Fibroblast of mammary gland (primary cell): ENCODE measurements around the gene CPED1.
"Not testable (repeated sequence)": the region's sequence is repeated elsewhere in the genome, so short reads cannot be mapped to it uniquely, and the experiment has no call there.

Experiments used
- DNase-seq: peaks from one replicate; pipeline ENCODE4 v3.0.0-alpha.2; 2010; ENCODE audit warnings: low read depth
- H3K4me3 ChIP-seq: 2 replicates; pipeline ENCODE4 v1.5.1; 2011; ENCODE audit warnings: low read depth, mild to moderate bottlenecking, low read length, moderate library complexity; ENCODE audit not compliant: control insufficient read depth
- TF ChIP-seq, protein P1 (sequence below): conservative IDR thresholded peaks from 2 replicates; pipeline ENCODE4 v1.5.1; 2011; ENCODE audit warnings: low read depth, low read length, inconsistent platforms; ENCODE audit not compliant: control insufficient read depth, insufficient read depth

CPED1 gene

DNA sequence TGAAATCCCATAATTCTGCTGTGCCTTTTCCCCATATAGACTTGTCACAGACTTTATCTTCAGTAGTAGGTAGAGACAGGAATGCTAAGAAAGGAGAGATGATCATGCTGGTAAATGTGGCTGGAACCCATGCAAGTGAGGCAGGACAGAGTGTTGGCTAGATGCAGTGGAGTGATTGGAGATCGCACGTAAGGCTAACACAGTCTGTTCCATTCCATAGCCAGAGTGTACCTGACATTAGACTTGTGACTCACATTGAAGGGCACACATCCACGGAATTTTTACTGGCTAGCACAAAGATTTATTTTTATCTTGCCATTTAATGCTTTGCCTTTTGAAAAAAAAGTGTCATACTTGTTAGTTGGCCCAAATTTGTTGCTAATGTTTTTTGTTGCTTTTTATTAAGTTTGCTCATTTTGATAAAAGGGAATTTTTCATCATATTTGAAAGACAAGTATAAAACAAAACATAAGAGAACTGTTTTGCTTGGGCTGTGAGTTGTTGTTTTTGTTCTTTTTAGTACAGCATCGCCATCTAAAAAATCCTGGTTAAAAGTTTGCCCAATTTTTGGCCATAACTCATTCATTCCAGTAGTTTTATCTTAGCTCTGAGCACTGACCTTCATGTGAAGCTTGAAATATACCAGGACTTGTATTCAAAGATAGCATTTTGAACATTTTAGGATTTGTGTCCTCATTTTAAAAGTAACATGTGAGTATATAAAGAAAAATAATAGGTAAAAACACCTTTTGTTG lies 81.0 kb downstream of the CPED1 start:
- DNase-seq = peak; percentile 51

DNA sequence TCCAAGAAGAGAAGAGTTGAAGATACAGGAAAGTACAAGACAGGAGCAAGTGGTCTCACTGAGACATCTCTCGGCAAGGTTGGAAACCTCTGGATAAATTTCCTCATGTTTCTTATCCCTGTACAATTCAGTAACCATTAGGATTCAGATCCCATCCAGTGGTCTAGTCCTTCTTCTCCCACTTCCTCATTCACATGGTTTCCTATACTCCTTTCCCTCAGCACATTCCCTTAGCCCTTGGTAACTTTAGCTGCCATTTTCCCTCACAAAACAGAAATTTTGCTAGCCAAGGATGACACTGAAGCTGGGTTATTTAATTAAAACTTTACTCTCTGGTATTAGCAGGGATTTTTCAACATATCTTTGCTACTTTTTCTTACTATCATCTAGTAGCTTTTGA lies 82.6 kb downstream of the CPED1 start:
- TF ChIP-seq, protein P1, sequence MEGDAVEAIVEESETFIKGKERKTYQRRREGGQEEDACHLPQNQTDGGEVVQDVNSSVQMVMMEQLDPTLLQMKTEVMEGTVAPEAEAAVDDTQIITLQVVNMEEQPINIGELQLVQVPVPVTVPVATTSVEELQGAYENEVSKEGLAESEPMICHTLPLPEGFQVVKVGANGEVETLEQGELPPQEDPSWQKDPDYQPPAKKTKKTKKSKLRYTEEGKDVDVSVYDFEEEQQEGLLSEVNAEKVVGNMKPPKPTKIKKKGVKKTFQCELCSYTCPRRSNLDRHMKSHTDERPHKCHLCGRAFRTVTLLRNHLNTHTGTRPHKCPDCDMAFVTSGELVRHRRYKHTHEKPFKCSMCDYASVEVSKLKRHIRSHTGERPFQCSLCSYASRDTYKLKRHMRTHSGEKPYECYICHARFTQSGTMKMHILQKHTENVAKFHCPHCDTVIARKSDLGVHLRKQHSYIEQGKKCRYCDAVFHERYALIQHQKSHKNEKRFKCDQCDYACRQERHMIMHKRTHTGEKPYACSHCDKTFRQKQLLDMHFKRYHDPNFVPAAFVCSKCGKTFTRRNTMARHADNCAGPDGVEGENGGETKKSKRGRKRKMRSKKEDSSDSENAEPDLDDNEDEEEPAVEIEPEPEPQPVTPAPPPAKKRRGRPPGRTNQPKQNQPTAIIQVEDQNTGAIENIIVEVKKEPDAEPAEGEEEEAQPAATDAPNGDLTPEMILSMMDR = no peak
- H3K4me3 ChIP-seq = no peak overlapping the region
- no peak for DNase-seq

More for the DNA sequence above, 81.0 kb downstream of the CPED1 start:
- TF ChIP-seq, protein P1 = no peak
- no peak overlapping the region for H3K4me3 ChIP-seq

DNA sequence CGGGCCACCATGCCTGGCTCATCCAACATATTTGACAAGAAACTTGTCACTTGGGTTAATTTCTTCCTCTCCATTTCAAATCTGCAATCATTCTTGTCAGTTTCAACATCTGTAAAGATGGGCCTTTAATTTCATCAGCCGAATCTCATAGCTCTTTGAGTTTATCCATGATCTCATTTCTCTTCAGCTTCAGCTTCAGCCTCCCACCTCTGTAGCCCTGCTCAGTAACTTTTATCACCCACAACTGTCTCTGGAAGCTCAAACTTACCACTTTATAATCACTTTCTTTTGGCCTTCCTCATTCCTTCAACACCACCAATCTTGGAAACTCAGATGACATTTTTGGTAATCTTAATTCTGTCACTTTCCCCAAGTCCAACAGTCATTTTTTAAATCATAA lies 83.2 kb downstream of the CPED1 start:
- DNase-seq = no peak
- H3K4me3 ChIP-seq = no peak overlapping the region
- TF ChIP-seq, protein P1 = no peak

DNA sequence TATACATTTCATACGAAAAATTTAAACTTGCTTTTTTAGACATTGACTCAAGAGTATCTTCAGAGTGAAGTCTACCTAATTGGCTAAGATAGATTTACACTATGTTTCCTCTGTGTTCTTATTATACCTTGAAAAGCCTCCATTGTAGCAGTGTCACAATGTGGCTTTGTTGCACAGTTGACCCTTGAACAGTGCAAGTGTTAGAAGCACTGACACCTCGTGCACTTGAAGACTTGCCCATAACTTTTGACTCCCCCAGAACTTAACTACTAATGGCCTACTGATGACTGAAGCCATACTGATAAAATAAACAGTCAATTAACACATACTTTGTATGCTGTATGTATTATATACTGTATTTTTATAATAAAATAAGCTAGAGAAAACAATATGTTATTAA lies 84.3 kb downstream of the CPED1 start:
- DNase-seq = no peak
- TF ChIP-seq, protein P1 = no peak
- no peak overlapping the region for H3K4me3 ChIP-seq

DNA sequence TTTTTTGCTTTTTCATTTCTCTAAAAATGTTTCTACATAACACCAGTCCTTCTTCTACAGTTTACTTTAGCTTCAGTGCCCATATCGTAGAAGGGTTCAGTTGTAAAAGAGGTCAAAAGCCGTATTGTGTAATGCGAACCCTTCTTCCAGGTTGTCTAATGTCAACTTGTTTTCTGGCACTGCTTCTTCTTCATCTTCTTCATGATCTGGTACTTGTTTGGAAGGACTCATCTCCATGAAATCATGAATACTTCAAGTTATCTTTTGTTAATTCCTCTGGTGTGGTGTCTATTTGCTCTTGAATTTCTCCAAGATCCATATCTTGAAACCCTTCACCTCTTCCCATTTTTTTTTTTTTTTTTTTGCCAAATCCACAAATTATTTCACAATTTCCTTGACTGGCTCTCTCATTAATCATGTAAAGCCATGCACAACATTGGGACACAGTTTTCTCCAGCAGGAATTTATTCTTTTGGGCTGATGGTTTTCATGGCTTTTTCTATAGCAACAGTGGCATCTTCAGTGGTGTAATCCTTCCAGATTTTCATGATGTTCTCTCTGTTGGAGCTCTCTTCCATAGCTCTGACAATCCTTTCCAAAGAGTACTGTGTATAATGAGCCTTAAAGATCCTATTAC lies 85.1 kb downstream of the CPED1 start:
- TF ChIP-seq, protein P1 = no peak
- DNase-seq = no peak
- H3K4me3 ChIP-seq = no peak overlapping the region

DNA sequence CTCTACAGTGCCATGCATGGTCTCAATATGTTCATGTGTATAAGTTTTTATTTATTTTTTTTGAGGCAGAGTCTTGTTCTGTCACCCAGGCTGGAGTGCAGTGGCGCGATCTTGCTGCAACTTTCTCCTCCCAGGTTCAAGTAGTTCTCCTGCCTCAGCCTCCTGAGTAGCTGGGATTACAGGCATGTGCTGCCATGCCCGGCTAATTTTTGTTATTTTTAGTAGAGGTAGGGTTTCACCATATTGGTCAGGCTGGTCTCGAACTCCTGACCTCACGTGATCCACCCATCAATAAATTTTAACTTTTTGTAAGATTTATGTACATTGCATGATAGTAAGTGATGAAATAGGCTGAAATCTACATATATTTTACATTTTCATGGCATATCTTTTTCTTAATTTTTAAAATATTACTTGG lies 86.9 kb downstream of the CPED1 start:
- not testable (repeated sequence) for DNase-seq

DNA sequence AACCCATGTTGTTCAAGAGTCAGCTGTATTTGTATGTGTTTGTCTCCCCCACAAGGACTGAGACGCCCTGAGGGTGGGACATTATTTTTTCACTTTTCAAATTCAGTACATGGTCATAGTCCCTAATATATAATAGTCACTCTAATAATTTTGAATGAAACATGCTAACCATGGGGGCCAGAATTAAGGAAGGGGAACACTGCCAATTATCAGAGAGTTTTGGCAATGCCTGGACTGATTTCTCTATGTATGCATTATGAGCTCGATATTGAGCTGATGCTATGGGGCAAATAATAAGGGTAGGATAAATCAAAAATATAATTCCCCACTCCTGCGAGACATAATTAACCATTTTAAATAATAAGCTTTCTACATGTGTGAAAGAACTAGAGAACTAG lies 87.4 kb downstream of the CPED1 start:
- DNase-seq = no peak
- TF ChIP-seq, protein P1 = no peak
- no peak overlapping the region for H3K4me3 ChIP-seq

More for the DNA sequence above, 86.9 kb downstream of the CPED1 start:
- not testable (repeated sequence) for H3K4me3 ChIP-seq
